Measurements from ENCODE around the gene WDR90. TPM values are rescaled to one million over a fixed set of nuclear protein-coding genes. Genes with fewer than 3 reads are reported as not detected.
A peak's percentile ranks its signal among the peaks of the same experiment; 100 is the strongest.

Gene WDR90
- total RNA-seq, 1 experiment from 2014 or later: 47.9 TPM

DNA sequence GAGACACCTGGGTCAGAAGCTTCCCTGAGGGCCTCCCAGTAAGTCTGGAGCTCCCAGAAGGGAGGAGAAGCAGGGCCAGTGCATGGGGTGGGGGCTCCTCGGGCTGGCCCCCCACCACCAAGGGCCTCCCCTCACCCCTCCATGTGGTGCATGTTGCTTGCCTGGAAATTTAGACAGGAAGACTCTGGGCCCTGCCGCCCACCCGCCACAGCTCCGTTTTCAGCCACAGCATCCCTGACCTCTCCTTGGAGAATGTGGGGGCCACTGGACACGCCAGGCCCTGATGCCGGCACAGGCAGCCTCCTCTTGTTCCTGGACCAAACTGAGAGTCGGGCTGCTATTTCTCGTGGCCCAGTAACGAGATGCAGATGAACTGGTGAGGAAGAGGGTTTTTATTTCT is 10.3 kb upstream of the WDR90 start:
- H3K9me3 Mint-ChIP-seq (ENCODE audit: unreplicated experiment): no peaks in the 10 kb centered on the region
- no peaks in the 10 kb centered on the region for H3K27me3 Mint-ChIP-seq (ENCODE audit: insufficient read depth, unreplicated experiment)
- peaks cover under 1% of the 10 kb centered on the region for H3K4me1 Mint-ChIP-seq (ENCODE audit: insufficient read depth, unreplicated experiment)
- no peak overlapping the region for H3K27ac Mint-ChIP-seq (ENCODE audit: low read depth, unreplicated experiment)
- intact Hi-C loops (cut with micrococcal nuclease): no loop called here
- CTCF ChIA-PET: no interaction called here
- no peak for DNase-seq (ENCODE audit: unreplicated experiment)
- POLR2A ChIA-PET: interaction anchor here (1.0 kb wide), 1 partner anchor 51 kb away, joined by 3 read pairs; no protein-coding TSS in a partner anchor
- BruUV-seq (replicated peaks): no TSS peak
- peaks cover 20% of the 10 kb centered on the region for H3K36me3 Mint-ChIP-seq (ENCODE audit: insufficient read depth, unreplicated experiment)
- no peak overlapping the region for H3K4me3 Mint-ChIP-seq (ENCODE audit: unreplicated experiment)
- TF ChIP-seq, protein P1, sequence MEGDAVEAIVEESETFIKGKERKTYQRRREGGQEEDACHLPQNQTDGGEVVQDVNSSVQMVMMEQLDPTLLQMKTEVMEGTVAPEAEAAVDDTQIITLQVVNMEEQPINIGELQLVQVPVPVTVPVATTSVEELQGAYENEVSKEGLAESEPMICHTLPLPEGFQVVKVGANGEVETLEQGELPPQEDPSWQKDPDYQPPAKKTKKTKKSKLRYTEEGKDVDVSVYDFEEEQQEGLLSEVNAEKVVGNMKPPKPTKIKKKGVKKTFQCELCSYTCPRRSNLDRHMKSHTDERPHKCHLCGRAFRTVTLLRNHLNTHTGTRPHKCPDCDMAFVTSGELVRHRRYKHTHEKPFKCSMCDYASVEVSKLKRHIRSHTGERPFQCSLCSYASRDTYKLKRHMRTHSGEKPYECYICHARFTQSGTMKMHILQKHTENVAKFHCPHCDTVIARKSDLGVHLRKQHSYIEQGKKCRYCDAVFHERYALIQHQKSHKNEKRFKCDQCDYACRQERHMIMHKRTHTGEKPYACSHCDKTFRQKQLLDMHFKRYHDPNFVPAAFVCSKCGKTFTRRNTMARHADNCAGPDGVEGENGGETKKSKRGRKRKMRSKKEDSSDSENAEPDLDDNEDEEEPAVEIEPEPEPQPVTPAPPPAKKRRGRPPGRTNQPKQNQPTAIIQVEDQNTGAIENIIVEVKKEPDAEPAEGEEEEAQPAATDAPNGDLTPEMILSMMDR (IDR thresholded peaks at IDR 0.05; ENCODE audit: unreplicated experiment): no peak

DNA sequence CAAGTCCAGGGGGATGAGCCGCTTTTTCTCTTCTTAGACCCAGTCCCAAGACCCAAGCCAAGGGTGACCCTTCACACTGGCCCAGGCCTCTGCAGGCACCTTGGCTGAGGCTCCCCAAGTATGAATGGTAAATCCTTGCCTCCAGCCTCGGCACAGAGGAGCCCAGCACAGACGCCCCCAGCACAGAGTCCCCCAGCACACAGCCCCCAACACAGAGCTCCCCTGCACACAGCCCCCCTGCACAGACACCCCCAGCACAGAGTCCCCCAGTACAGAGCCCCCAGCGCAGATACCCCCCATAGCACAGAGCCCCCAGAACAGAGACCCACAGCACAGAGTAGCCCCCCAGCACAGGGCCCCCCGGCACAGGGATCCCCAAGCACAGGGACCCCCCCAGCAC is 8.6 kb upstream of the WDR90 start:
- DNase-seq (ENCODE audit: unreplicated experiment): no peak
- TF ChIP-seq, protein P1 (IDR thresholded peaks at IDR 0.05; ENCODE audit: unreplicated experiment): no peak
- H3K9me3 Mint-ChIP-seq (ENCODE audit: unreplicated experiment): no peaks in the 10 kb centered on the region
- intact Hi-C loops (cut with micrococcal nuclease): no loop called here
- peak overlapping the region; percentile 77 for H3K4me3 Mint-ChIP-seq (ENCODE audit: unreplicated experiment)
- no peaks in the 10 kb centered on the region for H3K27me3 Mint-ChIP-seq (ENCODE audit: insufficient read depth, unreplicated experiment)
- ChIA-PET POLR2A (interaction anchor here (1.3 kb wide), 1 partner anchor 52 kb away, joined by 3 read pairs; no protein-coding TSS in a partner anchor), CTCF (interaction anchor here (1.5 kb wide), 1 partner anchor 48 kb away, joined by 4 read pairs; no protein-coding TSS in a partner anchor)
- H3K36me3 Mint-ChIP-seq (ENCODE audit: insufficient read depth, unreplicated experiment): peaks cover 32% of the 10 kb centered on the region
- H3K27ac Mint-ChIP-seq (ENCODE audit: low read depth, unreplicated experiment): no peak overlapping the region
- BruUV-seq (replicated peaks): no TSS peak
- H3K4me1 Mint-ChIP-seq (ENCODE audit: insufficient read depth, unreplicated experiment): peaks cover 11% of the 10 kb centered on the region

DNA sequence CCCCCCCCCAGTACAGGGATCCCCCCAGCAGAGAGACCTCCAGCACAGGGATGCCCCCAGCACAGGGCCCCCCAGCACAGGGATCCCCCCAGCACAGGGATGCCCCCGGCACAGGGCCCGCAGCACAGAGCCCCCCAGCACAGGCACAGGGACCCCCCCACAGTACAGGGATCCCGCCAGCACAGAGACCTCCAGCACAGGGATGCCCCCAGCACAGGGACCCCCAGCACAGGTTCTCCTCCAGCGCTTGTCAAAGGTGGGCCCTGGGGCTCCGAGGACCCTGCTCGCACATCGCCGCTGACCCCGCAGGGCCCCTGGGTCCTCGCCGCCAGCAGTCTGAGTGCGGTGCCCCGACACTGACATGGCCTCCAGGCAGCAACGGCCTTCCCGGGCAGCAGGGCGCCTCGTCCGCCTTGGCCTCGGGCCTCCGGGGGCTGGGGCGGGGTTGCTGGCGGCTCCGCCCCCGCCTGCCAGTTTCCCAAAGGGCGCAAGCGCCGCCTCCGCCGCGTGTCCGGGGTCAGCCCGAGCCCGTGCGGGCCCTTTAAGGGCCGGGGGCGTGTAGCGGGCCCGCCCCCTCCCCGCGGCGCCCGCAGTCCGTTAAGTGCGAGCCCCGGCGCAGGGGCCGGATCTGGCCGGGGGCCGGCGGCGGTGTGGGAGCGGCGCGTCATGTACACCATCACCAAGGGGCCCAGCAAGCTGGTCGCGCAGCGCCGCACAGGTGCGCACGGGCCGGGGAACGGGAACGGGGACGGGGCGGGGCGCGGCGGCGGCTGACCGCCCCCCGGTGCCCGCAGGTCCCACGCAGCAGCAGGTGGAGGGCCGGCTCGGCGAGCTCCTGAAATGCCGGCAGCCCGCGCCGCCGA is 7.6 kb upstream of the WDR90 start, which contains the start of gene MCRIP2:
MCRIP2 (plus strand) TSS at position 503 of the 863 bp plus-strand sequence; CDS start at position 667, 164 bp downstream.
- DNase-seq (ENCODE audit: unreplicated experiment): peak; percentile 80
- CTCF ChIA-PET: interaction anchor here (0.6 to 1.5 kb wide), 4 partner anchors 21 to 71 kb away, joined by 3 to 4 read pairs (median 4); no protein-coding TSS in a partner anchor
- BruUV-seq (replicated peaks): no TSS peak

More for the DNA sequence above, 7.6 kb upstream of the WDR90 start, which contains the start of gene MCRIP2:
- Mint-ChIP-seq H3K4me3 (ENCODE audit: unreplicated experiment) (peak within 1 kb of the TSS; percentile 77), H3K27ac (ENCODE audit: low read depth, unreplicated experiment) (peak within 1 kb of the TSS; percentile 59), H3K4me1 (ENCODE audit: insufficient read depth, unreplicated experiment) (peaks cover 11% of the 10 kb centered on the region), H3K27me3 (ENCODE audit: insufficient read depth, unreplicated experiment) (no peaks in the 10 kb centered on the region), H3K36me3 (ENCODE audit: insufficient read depth, unreplicated experiment) (peaks cover 32% of the 10 kb centered on the region), H3K9me3 (ENCODE audit: unreplicated experiment) (no peaks in the 10 kb centered on the region)
- intact Hi-C loops (cut with micrococcal nuclease): no loop called here
- TF ChIP-seq, protein P1 (IDR thresholded peaks at IDR 0.05; ENCODE audit: unreplicated experiment): no peak
- POLR2A ChIA-PET: interaction anchor here (0.6 to 2.2 kb wide), 15 partner anchors 14 to 115 kb away, joined by 3 to 26 read pairs (median 4); partner anchors contain the start of genes CAPN15, RHBDL1, RHOT2 and STUB1
